HG02885 (cell line): Measurements from ENCODE around the gene PHF23.

Experiments used
- ATAC-seq: cut with Tn5 transposase; IDR thresholded peaks from one replicate; pipeline ENCODE4 v1.9.1; 2021; ENCODE audit warnings: mild to moderate bottlenecking; ENCODE audit not compliant: unreplicated experiment, poor library complexity

The PHF23 gene

DNA sequence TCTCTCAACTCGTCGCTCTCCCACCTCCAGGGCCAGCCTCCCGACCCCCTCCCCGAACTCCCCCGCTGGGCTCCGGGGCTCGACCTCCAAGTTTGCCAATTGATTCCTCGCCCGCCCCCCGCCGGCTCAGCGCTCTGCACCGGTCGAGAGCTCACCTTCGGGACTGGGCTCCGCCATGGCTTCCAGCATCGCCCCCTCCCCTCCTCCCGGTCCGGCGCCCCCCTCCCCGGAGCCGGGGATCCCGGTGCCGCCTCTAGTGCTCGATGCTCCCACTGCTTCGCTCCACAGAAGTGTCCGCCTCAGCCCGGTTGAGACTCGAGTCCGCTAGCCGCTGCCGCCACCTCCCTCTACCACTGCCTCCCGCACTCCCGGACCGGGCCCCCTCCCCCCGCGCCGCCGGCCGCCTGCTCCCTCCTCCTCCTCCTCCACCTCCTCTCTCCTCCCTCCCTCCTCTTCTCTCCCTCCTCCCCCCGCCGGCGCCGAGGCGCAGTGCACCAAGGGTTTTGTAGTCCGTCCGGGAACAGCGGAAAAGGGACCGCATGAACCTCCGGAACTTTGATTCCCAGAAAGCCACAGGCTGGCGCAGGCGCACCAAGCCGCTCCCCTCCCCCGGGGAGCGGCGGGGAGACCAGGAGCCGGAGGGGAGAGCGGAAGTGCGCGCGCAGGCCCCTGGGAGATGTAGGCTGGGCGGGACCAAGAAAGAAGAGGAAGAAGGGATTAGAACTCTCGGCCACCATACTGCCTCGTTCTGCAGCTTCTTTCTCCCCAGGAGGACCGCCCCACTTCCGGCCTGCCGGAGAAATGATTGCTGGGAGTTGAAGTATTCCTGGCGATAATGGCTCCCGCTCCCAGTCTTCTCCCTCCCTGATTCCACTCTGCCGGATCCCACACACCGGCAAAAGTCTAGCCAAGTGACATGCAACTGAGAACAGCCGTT is at the start of gene PHF23:
Gene PHF23 (minus strand): TSS at position 367 of the 937 bp plus-strand sequence. CDS start 178 bp downstream, at position 189.
- peak; percentile 61 for ATAC-seq

GRCh38 chr17:7285679-7286078 is 46.4 kb upstream of the PHF23 start:
- no peak for ATAC-seq

DNA sequence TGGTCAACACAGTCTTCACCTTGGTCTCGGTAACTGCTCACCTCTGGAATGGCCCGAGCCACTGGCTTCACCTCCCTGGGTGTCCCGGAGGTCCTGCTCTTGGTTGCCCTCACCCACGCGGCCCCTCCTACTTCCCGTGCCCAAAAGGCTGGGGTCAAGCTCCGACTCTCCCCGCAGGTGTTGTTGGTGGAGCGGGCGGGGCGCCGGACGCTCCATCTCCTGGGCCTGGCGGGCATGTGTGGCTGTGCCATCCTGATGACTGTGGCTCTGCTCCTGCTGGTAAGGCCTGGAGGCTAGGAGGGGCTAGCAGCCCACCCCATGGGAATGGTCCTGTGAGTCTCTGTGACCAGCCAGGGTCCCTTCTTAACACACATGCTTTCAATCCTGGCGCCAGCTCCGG is 45.7 kb upstream of the PHF23 start:
- ATAC-seq: no peak

GRCh38 chr17:7283471-7284216 is 44.4 kb upstream of the PHF23 start:
- no peak for ATAC-seq

DNA sequence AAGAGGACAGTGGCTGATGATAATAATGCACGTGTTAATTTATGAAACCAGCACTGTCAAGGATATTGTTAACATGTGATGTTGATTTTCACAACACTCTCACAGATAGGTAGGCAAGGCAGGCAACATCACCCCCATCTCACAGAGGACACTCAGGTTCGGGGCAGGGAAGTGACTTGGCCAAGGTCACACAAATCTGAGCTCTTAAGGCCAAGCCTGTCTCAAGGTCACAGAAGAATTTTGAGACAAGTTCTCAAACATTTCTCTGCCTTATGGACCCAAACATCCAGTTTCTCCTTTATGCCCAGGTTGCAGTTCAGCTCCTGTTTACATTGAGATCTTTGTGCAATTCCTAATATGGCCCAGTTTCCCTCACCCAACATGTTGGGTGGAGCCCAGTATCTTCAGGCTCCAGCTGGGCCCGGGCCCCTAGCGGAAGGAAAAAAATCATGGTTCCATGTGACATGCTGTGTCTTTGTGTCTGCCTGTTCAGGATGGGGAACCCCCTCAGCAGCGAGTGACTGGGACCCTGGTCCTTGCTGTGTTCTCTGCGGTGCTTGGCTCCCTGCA is 43.6 kb upstream of the PHF23 start:
- ATAC-seq: no peak

GRCh38 chr17:7281953-7282751 is 42.9 kb upstream of the PHF23 start:
- ATAC-seq: no peak

- peak; percentile 72 for ATAC-seq
These were observed 42.1 kb upstream of the PHF23 start, which contains the start of gene SLC2A4 for GRCh38 chr17:7281074-7281952. SLC2A4 (plus strand) TSS chr17:7281718; CDS start chr17:7281935, 217 bp downstream.

- ATAC-seq: peak; percentile 67
These were observed 41.3 kb upstream of the PHF23 start for GRCh38 chr17:7280519-7281073.

DNA sequence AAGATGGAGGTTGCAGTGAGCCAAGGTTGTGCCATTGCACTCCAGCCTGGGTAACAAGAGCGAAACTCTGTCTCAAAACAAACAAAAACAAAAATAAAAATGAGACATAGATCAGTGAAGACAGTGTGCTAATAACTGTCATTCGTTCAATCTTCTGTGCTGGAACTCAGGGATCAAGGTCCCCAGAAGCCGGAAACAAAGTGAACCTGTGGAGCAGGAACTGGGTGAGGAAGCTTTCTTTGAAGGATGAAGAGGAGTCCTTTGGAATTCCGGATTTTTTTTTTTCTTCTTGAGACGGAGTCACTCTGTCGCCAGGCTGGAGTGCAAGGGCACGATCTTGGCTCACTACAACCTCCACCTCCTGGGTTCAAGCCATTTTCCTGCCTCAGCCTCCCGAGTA is 40.2 kb upstream of the PHF23 start:
- no peak for ATAC-seq

DNA sequence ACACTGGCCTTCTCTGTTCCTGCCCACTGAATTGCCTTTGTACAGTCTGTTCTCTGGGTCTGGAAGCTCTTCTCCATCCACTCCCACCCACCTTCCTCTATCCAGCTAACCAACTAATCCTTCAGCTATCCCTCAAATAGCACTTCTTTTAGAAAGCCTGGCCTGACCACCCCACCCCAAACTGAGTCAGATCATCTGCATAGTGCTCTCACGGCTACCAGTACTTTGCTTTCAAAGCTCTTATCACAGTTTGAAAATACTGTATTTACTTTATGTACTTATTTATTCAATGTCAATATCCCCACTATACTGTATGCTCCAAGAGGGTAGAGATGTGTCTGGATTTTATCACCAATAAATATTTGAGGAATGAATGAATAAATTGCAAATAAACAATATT is 27.5 kb upstream of the PHF23 start:
- no peak for ATAC-seq

DNA sequence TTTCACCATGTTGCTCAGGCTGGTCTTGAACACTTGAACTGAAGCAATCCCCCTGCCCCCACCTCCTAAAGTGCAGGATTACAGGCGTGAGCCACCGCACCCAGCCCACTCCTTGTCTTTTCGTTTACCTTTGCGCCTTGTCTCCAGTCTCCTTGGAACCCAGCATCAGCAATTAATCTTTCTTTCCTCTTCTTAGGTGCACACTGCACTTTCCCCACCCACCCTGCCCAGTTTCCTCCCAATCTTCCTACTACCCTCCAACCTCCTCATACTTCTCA is 24.5 kb upstream of the PHF23 start:
- ATAC-seq: no peak

DNA sequence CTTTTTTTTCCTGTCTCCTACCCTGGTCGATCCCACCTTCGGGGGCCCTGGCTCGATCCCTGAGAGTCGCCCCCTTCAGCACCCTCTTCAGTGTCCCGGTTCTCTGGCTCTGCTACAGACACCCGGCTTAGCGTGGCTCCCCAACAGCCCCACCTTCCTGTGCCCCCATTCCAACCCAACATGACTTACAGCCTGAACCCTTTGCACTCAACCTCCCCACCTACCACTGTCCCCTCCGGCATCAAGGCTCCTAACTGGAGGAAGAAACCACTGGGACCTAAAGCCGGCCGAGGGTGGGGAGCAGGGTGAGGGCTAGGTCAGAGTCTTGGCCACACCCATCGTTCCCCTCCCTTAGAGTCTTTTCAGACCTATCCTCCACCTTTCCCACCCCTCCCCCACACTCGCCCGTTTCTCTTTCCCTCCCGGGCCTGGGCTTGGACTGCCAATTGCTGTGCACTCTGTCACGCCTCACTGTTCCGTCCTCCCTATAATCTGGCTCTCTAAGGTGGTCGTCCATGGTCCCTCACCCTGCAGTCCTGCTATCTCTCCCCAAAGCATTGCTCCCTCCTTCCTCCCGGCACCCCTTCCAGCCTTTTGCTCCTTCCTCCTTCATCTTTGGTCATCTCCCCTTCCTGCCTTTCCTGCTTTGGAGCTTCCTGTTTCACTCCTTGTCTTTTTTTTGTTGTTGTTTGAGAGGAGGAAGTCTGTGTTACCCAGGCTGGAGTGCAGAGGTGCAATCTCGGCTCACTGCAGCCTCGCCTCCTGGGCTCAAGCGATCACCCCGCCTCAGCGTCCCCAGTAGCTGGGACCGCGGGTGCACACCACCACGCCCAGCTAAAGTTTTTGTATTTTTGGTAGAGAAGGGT is 23.9 kb upstream of the PHF23 start:
- no peak for ATAC-seq

GRCh38 chr17:7262192-7262934 is 23.1 kb upstream of the PHF23 start, which contains the start of gene CLDN7:
CLDN7 (minus strand) TSS chr17:7262478; CDS start chr17:7262043, 435 bp downstream.
- no peak for ATAC-seq

DNA sequence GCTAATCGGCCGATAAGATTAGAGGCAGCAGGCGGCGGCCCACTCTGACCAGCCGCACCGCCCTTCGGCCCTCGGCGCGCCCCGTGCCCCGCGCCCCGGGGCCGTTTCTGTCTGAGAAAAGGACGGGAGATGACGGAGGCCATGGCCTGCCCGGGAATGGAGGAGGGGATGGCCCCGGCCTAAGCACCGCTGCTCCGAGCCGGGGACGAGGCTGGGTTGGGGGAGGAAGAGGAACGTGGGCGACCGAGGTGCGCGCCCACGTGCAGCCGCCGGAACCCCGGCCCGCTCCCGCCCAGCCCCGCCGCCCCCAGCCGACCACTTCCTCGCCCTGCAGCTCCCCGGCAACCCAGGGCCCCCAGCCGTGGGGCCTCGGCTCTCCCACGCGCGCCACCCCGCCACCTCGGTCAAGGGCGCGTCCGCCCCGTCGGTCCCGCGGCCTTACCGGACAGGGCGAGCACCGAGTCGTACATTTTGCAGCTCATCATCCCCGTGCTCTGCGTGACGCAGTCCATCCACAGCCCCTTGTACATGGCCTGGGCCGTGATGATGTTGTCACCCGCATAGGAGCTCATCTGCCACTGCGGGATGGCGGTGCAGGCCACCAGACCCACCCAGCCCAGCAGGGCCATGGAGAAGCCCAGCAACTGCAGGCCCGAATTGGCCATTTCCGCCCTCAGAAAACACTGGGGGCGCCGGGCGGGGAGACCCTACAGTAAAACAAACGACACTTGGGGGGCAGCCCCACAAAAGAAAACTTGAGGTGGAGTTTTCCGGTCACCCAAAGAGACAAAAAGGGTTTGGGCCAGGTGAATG is 22.3 kb upstream of the PHF23 start:
- no peak for ATAC-seq

DNA sequence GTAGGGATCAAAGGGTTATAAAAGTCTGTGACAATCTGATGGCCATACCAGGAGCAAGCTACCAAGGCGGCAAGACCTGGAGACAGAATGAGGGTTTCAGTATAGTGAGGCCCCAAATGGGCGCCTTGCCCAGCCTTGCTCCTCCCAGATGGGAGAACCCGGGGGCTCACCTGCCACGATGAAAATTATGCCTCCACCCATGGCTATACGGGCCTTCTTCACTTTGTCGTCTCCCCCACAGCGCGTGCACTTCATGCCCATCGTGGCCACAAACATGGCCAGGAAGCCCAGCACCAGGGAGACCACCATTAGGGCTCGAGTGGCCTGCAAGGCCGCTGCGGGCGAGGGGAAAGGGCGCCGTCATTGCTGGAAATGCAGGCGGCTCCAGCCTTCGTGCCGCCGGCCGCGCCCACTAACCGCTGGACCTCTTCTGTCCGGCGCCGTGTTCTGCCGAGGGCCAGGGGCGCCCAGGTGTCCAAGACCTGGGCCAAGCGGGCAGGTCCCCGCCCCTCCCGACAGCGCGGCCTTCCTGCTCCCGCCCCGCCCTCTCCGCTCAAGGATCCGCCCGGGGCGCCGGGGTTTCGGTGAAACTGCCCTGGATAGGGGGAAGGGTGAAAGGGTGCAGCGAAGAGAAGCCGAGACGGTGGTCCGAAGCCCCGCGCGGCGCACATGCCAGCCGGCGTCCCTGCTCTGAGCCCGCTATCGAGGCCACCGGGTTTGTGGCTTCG is 21.6 kb upstream of the PHF23 start:
- ATAC-seq: no peak

- ATAC-seq: no peak
These were observed 20.9 kb upstream of the PHF23 start for GRCh38 chr17:7260151-7260550.
